Left forelimb (tissue), 1 donor: ENCODE data around the gene ANKRD28.
"Not testable (repeated sequence)": the region's sequence is repeated elsewhere in the genome, so short reads cannot be mapped to it uniquely, and the experiment has no call there.

ENCODE experiments used
- DNase-seq: peaks from one replicate; pipeline ENCODE4 v3.0.0-alpha.2; 2018; ENCODE audit warnings: low spot score

ANKRD28 gene

DNA sequence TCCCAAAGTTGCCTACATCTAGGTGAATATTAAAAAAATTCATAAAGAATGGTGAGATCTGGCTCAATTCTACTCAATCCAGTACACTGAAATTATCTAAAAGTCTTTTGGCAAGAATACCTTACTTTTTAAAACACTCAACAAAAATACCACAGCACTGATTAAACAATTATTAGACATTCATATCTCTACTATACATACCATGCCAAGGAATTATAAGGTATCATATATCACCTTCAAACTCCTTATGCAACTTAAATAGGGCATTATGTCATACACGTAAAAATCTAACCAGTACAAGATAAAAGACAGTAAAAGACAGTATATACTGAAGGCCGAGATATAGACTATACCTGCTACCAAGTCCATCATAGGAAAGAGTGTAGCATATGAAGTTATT, 6.1 kb upstream of the ANKRD28 start:
- no peak for DNase-seq

DNA sequence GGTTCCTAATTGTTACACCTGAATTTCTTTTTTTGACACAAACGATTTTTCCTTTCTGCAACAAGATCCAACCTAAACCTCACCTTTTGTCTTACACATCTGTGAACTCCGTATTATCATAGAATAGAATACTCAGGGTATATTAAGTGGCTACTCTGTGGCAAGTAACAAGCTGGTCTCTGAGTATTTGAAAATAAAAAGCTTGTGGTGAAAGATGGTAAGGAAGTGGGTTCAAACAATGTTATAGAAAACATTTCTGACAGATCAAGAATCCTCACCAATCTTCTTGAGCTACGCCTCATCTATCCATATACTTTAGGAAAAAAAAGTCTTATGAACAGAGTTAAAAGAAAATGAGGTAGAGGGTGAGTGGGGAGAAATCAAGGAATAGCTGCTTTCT, 3.5 kb upstream of the ANKRD28 start:
- DNase-seq = no peak

- no peak for DNase-seq
Measured at GRCh38 chr3:15800780-15801179, 3.0 kb upstream of the ANKRD28 start.

DNA sequence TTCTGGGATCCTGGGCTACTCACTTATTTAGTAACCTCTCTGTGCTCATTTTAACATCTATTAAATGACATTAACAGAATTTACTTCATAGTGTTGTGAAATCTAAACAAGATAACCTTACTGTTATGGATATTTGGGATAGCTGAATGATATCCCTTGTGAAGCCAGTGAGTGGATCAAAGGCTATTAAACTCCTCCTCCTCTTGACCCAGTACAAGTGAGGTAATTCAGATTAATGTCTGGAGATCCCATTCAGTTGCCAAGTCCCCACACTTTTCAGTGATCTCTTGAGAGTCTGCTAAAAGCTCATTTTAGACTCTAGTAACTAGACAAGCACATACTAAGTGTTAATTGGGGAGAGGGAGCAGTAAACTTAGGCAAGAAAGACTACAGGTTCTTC, 2.5 kb upstream of the ANKRD28 start:
- DNase-seq = no peak

- DNase-seq = no peak
Measured at GRCh38 chr3:15798533-15799245, 910 bp upstream of the ANKRD28 start.

DNA sequence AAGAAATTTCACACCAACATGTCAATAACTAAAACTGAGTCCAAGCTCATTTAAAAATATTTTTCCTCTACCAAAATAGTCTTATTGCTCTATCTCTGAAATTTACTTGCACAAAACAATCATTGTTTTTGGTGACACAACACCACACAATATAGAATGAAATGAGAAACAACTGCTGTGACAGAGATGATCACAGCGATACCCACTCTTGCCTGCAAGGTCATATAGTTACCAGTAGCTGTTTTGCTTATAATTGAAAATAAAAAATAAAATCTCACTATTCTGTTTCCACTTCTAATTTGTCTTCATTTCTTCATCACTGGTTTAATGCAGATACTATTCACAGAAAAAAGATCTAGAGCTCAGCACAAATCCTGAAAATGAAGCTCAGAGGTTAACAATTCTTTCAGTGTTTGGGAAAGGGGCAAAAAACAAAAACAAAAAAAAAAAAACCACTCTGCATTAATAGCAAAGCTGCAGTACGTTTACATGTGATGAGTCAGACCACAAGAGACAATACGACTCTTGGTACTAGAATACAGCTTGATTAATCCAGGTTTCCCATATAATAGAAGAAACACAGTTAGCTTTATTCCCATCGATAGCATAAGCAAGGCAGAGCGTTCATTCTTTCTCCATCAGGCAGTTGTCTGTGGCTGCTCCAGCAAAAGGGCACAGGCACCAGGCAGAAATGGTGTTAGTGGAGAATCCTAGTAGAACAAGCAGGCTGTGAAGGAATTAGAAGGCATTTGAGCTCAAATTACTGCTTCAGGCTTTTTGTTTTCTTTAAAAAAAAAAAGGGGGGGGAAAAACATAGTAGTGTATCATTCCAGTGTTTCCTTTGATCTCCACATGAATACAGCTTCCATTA, 773 bp downstream of the ANKRD28 start:
- peak; percentile 66 for DNase-seq

DNA sequence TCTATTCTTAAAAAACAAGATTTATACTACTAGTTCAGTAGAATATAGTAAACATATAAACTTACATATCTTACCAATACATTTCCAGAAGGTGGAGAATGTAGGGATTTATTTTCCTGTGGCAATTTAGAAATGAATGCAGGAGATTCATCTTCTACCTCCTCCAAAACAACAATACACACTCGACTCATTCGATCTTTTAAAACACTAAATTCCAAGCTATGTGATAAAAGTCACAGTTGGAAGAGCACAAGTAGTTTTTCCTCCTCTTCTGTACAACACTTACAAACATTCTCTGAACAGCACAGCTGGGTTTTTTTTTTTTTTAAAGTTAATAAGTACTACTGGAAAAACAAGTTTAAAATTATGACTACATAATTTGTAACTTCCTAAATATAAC, 1.4 kb downstream of the ANKRD28 start:
- no peak for DNase-seq

- no peak for DNase-seq
Measured at GRCh38 chr3:15795651-15796308, 2.0 kb downstream of the ANKRD28 start.

DNA sequence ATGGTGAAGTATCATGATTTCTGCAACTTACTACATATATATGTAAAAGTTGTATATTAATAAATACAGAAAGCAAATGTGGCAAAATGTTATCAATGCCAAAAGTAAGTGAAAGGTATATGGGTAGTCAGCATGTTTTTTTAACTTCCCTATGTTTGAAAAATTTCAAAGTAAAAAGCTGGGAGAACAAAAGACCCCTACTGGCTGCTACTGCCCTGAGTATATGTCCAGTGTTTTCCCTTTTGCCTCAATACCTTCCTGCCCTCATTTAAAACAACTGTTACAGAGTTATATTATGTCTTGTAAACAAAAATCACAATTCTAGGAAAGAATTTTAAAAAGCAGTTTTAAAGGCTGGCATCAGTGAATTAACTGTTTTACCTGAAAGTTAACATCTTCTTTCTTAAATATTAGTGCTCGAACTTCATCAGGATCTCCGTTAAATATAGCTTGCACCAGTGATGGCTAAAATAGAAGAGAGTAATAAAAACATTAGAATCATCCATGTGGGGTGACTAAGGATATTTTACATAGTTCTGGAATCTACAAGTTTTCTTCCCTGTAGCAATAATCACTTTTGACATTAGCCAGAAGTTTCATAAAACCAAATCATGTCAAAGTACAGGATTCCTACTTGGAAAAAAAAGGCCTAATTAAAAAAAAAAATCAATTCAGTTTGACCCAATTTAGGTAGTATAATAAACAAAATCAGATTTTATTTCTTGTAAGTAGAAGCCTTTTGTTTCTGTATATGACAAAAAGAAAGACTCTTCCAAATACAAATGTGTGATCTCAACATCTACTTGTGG, 2.7 kb downstream of the ANKRD28 start:
- no peak for DNase-seq

- no peak for DNase-seq
Measured at GRCh38 chr3:15794303-15794771, 3.4 kb downstream of the ANKRD28 start.

DNA sequence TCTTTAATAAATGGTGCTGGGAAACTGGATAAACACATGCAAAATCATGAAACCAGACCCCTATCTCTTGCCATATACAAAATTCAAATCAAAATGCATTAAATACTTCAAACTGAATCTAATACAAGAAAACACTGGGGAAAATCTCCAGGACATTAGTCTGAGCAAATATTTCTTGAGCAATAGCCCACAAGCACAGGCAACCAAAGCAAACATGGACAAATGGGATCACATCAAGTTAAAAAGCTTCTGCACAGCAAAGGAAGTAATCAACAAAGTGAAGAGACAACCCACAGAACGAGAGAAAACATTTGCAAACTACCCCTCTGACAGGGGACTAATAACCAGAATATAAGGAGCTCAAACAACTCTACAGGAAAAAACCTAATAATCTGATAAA, 6.3 kb downstream of the ANKRD28 start:
- DNase-seq = no peak

DNA sequence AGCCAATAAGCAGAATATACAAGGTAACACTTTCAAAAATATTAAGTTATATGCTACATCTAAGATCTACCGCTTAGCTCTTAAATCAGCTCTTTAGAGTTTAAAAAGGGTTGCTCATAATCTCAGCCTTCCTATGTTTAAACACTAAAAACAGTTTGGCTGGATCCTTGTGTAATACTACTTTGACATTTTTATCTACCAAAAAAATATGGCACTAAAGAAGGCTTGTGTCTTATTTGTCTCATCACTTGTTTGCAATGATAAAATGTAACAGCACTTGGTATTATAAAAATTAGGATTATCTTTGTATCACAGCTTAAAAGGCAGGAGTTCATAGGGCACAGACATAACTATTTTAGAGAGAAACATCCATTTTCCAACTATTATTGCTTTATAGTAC, 9.8 kb downstream of the ANKRD28 start:
- DNase-seq = no peak

DNA sequence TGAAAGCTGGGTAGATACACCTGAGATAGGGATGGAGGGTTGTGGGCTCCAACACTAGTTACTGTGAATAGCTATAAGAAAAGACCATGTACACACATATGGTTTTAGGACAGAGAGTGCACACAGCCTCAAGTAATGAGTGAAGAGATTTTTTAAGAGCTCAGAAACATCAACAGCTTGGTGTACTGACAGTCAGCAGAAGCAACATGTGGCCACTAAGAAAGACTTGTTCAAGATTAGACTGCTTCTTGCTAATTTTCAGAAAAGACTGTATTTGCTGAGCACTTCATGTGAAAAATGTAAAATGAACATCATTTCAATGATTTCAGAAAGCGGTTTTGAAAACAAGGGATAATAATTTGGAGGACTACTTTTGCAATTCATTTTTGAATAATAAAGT, 10.3 kb downstream of the ANKRD28 start:
- no peak for DNase-seq

DNA sequence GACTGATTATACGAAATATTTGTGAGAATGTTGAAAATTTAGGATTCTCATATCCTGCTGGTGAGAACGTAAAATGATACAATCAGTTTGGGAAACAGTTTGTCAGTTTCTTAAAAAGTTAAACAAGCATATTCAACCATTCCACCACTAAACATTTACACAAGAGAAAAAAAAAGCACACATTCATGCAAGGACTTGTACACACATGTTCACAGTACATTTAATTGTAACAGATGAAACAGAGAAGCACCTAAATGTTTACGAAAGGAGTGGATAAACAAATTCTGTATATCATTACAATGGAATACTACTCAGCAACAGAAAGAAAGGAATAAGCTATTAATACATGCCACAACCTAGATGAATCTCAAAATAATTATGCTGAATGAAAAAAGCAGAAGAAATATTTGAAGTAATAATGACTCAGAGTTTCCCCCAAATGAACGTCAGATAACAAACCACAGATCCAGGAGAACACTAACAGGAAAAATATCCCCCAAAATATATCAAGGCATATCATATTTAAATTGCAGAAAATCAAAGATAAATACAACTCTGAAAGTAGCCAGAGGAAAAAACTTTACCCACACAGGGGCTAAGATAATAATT, 14.3 kb downstream of the ANKRD28 start:
- no peak for DNase-seq

DNA sequence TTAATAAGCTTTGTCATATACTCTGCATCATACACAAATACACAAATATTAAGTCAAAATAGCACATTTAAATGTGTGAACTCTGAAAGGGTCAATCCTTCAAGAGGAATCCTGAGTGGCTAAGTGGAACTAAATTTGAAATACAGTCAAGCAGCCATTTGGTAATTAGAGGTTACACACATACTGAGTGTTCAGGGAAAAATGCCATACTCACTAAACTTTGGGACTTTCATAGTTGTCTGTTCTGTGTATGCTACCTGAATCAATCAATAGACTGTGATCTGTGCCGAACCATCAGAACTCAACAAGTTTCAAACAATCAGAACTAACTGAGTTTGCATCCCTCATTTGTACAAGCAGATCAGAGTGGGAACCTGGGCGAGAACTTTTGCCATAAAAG, 15.3 kb downstream of the ANKRD28 start:
- DNase-seq = no peak

GRCh38 chr3:15781637-15782402, 16.0 kb downstream of the ANKRD28 start:
- no peak for DNase-seq

GRCh38 chr3:15781131-15781530, 16.6 kb downstream of the ANKRD28 start:
- no peak for DNase-seq

- no peak for DNase-seq
Measured at GRCh38 chr3:15779111-15779510, 18.7 kb downstream of the ANKRD28 start.

DNA sequence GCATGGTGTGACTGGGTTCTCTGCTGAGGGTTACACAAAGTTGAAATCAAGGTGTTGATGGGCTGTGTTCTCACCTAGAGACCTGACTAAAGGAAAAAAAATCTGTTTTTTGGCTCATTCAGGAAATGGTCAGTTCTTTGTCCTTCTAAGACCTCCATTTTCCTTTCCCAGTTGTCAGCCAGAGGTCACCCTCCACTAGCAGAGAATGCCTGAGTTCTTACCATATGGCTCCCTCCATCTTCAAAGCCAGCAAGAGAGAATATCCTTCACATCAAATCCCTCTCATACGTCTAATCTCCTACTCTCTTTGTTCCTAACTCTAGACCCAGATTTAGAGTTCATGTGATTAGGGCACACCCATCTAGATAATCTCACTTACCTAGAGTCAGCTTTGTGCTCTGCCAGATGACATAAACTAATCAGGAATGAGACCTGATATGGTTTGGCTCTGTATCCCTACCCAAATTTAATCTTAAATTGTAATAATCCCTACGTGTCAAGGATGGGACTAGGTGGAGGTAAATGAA, 19.4 kb downstream of the ANKRD28 start:
- no peak for DNase-seq

- not testable (repeated sequence) for DNase-seq
Measured at GRCh38 chr3:15774931-15775560, 22.7 kb downstream of the ANKRD28 start.
